SJCRH30 (cell line): ENCODE results near the gene CRYGN. TPM values are rescaled to one million over a fixed set of nuclear protein-coding genes. Genes with fewer than 3 reads are reported as not detected.

Source experiments
- DNase-seq, 2 experiments: peaks; one replicate each; pipeline ENCODE4 v3.0.0-alpha.2; 2015 to 2020
- H3K27ac ChIP-seq: fragments of 250-450 bp; sonication (Bioruptor Pico); 2 replicates; pipeline ENCODE4 v1.5.1; 2020; ENCODE audit warnings: mild to moderate bottlenecking, moderate library complexity
- H3K27me3 ChIP-seq: fragments of 250-450 bp; sonication (Bioruptor Pico); 2 replicates; pipeline ENCODE4 v1.5.1; 2020; ENCODE audit warnings: mild to moderate bottlenecking, moderate library complexity
- H3K36me3 ChIP-seq: fragments of 250-450 bp; sonication (Bioruptor Pico); 2 replicates; pipeline ENCODE4 v1.5.1; 2020; ENCODE audit warnings: mild to moderate bottlenecking, moderate library complexity
- H3K4me1 ChIP-seq: fragments of 250-450 bp; sonication (Bioruptor Pico); 2 replicates; pipeline ENCODE4 v1.5.1; 2020; ENCODE audit warnings: mild to moderate bottlenecking, moderate library complexity
- H3K4me3 ChIP-seq: fragments of 250-450 bp; sonication (Bioruptor Pico); 2 replicates; pipeline ENCODE4 v1.5.1; 2020; ENCODE audit warnings: mild to moderate bottlenecking, moderate library complexity
- H3K9me3 ChIP-seq: fragments of 250-450 bp; sonication (Bioruptor Pico); replicated peaks from 2 replicates; pipeline ENCODE4 v1.5.1; 2020; ENCODE audit warnings: mild to moderate bottlenecking, moderate library complexity
- total RNA-seq: library from RNA; depleted of rRNA; stranded (reverse); fragments of >200 nt; shearing (Covaris generic); gene quantifications from 2 replicates; pipeline ENCODE4 v1.2.3, GENCODE V29; 2014

CRYGN gene
- total RNA-seq, 1 experiment from 2014 or later: not detected

DNA sequence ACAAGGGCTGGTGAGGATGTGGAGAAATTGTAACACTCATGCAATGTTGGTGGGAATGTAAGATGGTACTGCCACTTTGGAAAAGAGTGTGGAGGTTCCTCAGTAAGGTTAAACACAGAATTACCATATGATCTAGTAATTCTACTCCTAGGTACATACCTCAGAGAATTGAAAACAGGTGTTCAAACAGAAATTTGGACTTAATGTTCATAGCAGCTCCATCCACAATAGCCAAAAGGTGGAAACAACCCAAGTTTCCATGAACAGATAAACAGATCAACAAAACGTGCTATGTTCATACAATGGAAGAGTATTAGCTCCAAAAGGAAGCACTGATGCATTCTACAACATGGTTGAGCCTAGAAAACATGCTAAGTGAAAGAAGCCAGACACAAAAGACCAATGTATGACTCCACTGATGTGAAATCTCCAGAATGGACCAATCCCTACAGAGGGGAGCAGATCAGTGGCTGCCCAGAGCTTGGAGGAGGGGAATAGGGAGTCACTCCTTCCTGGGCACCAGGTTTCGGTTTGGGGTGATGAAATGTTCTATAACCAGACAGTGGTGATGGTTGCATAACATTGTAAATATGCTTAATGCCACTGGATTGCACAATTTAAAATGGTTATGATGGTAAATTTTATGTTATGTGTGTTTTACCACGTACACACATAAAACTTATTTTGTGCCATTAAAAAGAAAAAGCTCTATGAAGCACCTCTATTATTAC is 24.4 kb downstream of the CRYGN start:
- Histone ChIP-seq H3K27ac (no peak overlapping the region), H3K4me3 (no peak overlapping the region), H3K27me3 (peaks cover 15% of the 10 kb centered on the region), H3K4me1 (no peaks in the 10 kb centered on the region), H3K9me3 (peaks cover 3% of the 10 kb centered on the region), H3K36me3 (no peaks in the 10 kb centered on the region)
- no peak for DNase-seq

DNA sequence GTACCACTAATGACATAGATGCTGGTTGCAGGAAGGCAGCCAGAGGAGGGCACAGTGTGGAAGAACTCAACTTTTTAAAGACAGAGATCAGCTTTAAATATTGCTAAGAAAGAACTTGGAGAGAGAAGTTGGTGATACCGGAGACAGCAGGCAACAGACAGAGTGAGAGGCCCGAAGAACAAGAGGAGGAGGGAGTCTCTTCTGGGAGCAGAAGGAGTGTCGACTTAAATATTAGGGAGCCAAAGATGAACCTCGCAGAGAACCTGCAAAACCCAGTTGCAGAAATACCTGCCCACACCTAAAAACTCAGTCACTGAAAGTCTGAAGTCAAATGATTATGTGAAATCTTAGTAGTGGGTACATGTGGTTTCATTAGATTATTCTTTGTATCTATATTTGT is 26.7 kb downstream of the CRYGN start:
- no peak overlapping the region for H3K4me3 ChIP-seq
- no peak overlapping the region for H3K27ac ChIP-seq
- no peaks in the 10 kb centered on the region for H3K36me3 ChIP-seq
- no peak for DNase-seq
- no peaks in the 10 kb centered on the region for H3K9me3 ChIP-seq
- H3K27me3 ChIP-seq: peaks cover 15% of the 10 kb centered on the region
- no peaks in the 10 kb centered on the region for H3K4me1 ChIP-seq

DNA sequence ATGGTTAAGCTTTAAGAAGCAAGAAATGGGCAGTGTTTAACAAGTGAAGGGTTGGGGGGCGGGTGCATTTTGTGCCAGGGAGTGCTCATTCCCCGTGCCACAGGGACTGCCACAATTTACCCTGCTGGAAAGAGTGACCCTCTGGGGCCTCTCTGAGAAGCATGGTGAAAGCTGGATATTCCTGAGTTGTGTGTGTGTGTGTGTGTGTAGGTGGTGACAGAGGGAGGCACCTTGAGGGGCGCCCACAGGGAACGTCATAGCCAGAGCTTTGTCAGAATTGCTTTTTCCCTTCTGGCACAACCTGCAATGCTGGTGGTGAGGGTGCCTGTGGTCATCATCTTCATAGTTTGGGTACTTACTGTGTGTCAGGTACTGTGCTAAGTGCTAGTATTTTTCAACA is 27.6 kb downstream of the CRYGN start:
- Histone ChIP-seq H3K4me3 (no peak overlapping the region), H3K36me3 (no peaks in the 10 kb centered on the region), H3K27me3 (peaks cover 15% of the 10 kb centered on the region), H3K4me1 (no peaks in the 10 kb centered on the region), H3K27ac (no peak overlapping the region), H3K9me3 (no peaks in the 10 kb centered on the region)
- no peak for DNase-seq

DNA sequence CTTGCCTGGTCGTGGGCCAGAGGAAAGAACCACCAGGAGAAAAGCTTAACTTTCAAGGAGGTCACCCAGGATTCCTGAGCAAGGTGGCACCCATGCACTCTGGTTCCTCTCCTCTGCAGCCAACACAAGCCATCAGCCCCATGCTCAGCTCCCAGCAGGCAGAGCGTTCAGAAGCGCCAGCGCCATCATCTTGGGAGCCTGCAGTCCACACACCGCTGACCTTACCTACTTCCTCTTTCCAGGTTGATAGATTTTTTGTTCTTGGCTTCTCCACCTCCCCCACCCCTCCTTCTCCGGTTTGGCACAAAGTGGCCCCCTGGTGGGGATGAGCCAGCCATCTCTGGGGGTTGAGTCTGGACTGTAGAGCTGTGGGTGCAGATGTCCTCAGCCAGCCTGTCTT is 28.4 kb downstream of the CRYGN start:
- no peaks in the 10 kb centered on the region for H3K4me1 ChIP-seq
- no peaks in the 10 kb centered on the region for H3K36me3 ChIP-seq
- no peak for DNase-seq
- no peaks in the 10 kb centered on the region for H3K9me3 ChIP-seq
- H3K27ac ChIP-seq: no peak overlapping the region
- H3K27me3 ChIP-seq: peaks cover 15% of the 10 kb centered on the region
- no peak overlapping the region for H3K4me3 ChIP-seq

DNA sequence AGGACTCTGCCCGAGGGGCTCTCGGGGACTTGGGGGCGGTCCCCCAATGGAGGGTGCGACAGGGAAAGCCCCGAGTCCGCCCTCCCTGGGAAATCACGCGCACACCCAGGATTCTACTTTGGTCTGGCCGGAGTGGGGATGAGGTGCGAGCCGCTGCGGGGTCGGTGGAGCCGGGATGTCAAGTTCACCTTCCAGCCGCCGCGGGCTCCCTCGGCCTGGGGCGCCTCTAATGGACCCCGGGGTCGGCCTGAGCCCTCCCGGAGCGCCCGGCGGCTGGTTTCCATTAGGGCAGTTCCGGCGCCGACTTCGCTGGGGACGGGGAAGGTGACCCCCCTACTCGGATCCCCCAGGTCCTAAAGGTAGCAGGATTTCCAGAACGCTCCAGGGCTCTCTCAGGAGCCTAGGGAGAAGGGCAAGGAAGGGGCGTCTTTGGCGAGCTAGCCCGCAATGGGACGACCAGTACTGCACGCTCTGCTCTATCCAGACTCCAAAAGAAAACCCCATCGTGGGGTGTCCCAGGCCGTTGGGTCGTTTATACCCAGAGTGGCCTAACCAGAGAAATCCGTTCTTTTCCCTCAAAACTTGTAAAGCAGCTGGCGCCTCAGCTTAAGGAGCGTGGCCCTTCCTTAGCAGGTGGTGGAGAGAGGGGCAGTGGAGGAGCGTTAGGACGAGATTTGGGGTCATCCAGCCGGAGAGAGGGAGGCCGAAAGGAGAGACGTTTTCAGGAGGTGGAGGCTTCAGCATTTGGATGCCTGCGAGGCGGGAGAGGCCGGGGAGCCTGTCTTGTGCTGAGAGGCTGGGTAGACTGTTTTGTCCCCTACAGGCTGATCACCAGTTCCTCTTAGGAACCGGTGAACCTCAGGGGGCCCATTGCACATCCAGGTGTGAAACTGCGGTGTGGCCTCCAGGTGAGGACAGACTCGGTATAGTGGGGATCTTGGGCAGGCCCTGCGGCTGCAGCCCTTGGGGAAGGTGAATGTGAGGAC is 29.2 kb downstream of the CRYGN start:
- no peaks in the 10 kb centered on the region for H3K9me3 ChIP-seq
- peak; percentile 72 to 81 for DNase-seq
- H3K4me3 ChIP-seq: peak overlapping the region; percentile 67
- no peak overlapping the region for H3K27ac ChIP-seq
- no peaks in the 10 kb centered on the region for H3K36me3 ChIP-seq
- H3K27me3 ChIP-seq: peaks cover 15% of the 10 kb centered on the region
- no peaks in the 10 kb centered on the region for H3K4me1 ChIP-seq

DNA sequence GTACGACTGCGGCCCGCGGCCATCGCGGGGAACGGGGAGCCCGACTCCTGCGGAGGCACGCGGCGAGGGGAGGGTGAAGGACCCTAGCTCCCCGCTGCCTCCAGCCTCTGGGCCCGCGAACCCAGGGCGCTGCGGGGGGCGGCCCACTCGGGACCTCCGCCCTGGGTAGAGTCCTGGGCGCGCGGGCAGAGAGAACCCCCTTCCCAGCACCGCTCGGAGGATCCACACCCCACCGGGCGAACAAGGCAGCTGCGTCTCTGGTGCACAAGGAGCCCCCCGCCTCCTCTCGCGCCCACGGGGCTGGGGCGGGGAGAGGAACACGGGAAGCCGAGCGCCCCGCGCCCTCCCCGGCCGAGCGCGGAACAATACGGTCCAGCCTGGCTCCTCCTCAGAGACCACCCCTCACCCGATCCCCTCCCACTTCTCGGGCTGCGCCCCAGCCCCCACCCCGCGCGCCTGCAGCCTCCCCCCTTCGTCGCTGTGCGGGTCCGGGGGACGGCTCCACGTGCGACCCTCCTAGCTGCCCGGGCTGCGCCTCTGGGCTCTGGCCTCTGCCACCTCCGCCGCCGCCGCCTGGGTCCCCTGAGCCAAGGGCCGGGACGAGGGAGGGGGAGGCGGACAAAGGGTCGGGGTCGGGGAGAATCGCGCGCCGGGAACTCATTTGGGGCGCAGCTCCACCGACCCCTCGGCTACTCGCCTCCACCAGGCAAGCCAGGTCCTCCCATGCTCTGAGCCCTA is 30.1 kb downstream of the CRYGN start, which contains the start of gene WDR86:
Gene WDR86 (minus strand): TSS at position 372 of the 738 bp plus-strand sequence. CDS start 449 bp downstream, outside the sequence.
- no peak within 1 kb of the TSS for H3K27ac ChIP-seq

DNA sequence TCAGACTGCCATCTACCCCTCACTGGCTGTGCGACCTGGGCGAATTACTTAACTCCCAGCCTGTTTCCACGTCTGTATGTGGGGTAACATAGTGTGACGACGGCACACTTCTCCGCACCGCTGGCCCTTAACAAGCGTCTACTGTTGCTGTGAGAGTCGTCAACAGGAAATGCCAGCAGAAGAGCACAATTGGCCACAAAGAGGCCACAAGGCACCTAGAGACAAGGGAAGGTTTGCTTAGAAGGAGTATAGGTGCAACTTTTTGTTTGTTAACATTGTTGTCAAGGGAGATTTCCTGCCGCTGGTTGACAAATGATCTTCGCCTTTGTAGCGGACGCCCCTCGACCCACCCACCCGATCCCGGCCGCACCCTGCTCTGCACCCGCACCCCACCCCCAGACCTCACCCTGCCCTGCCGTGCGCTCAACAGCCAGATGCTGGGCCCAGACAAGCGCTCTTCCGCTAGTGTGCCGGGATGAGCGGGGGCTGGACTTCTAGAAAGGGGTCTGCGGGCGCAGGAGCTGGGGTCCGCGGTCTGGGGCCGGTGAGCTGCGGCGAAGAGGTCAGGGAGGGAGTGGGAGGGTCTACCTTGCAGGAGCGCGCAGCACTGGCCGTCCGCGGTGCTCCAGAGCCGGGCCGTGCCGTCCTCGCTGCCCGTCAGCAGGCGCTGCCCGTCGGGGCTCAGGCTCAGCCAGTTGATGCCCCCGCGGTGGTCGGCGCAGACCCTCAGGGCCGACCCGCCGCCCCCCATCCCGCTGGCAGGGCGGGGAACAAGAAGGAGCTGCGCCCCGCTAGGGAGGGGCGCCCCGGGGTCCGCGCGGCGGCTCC is 30.9 kb downstream of the CRYGN start:
- peak overlapping the region; percentile 67 for H3K4me3 ChIP-seq
- H3K4me1 ChIP-seq: no peaks in the 10 kb centered on the region; the same call in 1 of the 2 replicates
- H3K27ac ChIP-seq: no peak overlapping the region
- no peaks in the 10 kb centered on the region for H3K36me3 ChIP-seq
- peaks cover 15% of the 10 kb centered on the region for H3K27me3 ChIP-seq
- no peaks in the 10 kb centered on the region for H3K9me3 ChIP-seq
- no peak for DNase-seq

More for the DNA sequence above, 30.1 kb downstream of the CRYGN start, which contains the start of gene WDR86:
- no peaks in the 10 kb centered on the region for H3K36me3 ChIP-seq
- peak in 1 of 2 experiments; percentile 35 for DNase-seq
- peaks cover 15% of the 10 kb centered on the region for H3K27me3 ChIP-seq
- H3K9me3 ChIP-seq: no peaks in the 10 kb centered on the region
- no peaks in the 10 kb centered on the region for H3K4me1 ChIP-seq
- peak within 1 kb of the TSS; percentile 67 for H3K4me3 ChIP-seq

DNA sequence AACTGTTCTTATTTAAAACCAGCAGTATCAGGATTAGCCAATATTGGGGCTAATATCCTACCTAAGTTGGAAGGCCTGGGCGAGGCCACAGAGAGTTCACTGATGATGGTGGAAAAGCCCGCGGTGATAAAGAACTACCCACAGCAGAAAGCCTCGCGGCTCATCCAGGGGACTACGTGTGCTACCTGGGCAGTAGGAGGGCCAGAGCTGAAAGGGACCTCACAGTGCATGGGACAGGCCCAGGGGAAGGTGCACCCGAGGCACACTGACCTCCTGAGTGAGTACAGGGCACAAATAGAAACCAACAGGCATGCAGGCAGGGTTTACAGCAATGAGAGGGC is 31.5 kb downstream of the CRYGN start:
- H3K27ac ChIP-seq: no peak overlapping the region
- no peaks in the 10 kb centered on the region; the same call in 1 of the 2 replicates for H3K4me1 ChIP-seq
- DNase-seq: no peak
- H3K9me3 ChIP-seq: no peaks in the 10 kb centered on the region
- peaks cover 15% of the 10 kb centered on the region for H3K27me3 ChIP-seq
- no peaks in the 10 kb centered on the region for H3K36me3 ChIP-seq
- H3K4me3 ChIP-seq: no peak overlapping the region

DNA sequence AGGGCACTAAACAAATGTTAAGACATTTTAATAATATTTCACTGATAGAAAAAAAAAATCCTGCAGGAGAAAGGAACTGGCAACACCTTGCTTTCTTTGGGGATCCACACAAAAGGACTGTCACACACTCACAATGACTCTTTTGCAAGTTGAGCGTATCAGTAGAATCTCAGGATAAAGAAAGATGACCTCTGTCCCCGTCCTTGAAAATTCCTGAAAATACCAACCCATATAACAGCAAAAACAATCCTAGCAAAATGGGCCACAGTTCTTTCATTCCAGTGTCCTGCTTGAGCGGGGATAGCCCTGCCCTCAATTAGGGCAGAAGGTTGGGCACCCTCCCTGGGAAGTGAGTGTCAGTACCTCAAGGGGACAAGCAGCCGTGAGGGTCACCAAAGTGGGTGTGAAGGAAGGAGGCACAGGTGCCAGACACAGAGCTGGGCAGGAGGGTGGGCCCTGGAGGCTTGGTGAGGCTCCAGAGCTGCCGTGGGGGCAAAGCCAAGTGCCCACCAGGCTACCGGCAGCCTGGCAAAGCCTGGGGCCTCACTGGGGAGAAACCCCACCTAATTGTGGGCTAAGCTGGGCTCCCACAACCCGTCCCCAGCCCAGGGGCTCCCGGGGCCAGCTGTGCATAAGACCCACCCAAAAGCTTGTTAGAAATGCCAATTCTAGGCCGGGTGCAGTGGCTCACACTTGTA is 32.9 kb downstream of the CRYGN start:
- no peaks in the 10 kb centered on the region; the same call in 1 of the 2 replicates for H3K4me1 ChIP-seq
- no peak for DNase-seq
- H3K4me3 ChIP-seq: no peak overlapping the region
- no peaks in the 10 kb centered on the region for H3K36me3 ChIP-seq
- no peaks in the 10 kb centered on the region for H3K9me3 ChIP-seq
- H3K27me3 ChIP-seq: peaks cover 15% of the 10 kb centered on the region
- no peak overlapping the region for H3K27ac ChIP-seq

DNA sequence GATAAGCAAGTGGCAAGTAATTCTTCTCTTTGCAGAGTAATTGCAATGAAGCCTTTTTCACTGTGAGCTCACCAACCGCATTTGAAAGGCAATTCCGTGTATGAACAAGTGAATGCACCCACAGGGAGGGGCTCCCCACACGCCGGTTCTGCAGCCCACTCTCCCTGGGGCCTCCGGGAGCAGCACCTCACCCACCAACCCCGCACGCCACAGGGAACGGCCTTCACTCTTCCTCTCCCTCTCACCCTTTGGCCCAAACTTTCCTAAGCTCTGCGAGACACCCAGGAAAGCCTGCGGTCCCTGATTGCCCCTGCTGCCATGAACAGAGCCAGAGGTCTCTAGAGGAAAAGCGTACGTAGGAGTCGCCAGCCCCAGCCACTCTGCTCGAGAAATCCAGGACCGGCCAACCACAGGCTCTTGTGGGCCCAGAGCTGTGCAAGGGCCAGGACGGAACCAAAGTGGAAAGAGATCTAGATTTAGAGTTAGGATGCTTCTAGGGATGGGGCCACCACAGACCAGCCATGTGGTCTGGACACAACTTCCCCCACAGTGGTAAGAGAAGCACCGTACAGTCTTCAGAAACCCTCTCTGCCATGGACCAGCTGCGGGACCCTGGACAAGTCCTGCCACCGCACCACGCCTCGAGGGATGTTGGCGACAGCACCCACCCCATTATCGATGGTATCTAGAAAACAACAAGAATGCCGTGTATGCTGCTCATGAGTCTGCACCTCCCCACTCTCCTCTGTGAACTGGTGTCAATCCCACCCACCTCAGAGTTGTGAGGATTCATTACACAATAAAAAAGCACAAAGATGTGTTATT is 33.7 kb downstream of the CRYGN start:
- H3K27ac ChIP-seq: no peak overlapping the region
- no peaks in the 10 kb centered on the region; the same call in 1 of the 2 replicates for H3K4me1 ChIP-seq
- DNase-seq: no peak
- H3K4me3 ChIP-seq: no peak overlapping the region
- H3K27me3 ChIP-seq: 0 out of 2 replicates have a peak, but pooled peaks cover 9% of the 10 kb centered on the region
- H3K9me3 ChIP-seq: no peaks in the 10 kb centered on the region
- no peaks in the 10 kb centered on the region for H3K36me3 ChIP-seq

DNA sequence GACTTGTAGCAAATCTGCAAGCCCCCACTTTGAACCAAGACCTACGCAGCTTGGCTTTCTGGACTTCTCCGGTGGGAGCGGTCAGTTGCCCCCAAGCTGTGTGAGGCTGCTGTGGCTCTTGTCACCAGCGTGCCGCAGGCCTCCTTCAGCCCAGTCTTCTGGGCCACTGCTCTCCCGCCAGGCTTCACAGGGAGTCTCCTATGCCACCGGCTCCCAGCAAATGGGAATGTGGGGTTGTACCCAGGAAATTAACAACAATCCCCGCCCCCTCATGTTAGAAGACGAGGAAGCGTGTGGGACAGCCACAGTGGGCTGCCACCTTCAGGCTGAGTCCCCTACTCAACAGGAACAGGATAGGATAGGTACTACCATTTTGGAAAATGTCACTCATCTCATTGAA is 34.4 kb downstream of the CRYGN start:
- Histone ChIP-seq H3K27me3 (0 out of 2 replicates have a peak, but pooled peaks cover 3% of the 10 kb centered on the region), H3K27ac (no peak overlapping the region), H3K36me3 (no peaks in the 10 kb centered on the region), H3K9me3 (no peaks in the 10 kb centered on the region), H3K4me1 (no peaks in the 10 kb centered on the region; the same call in 1 of the 2 replicates), H3K4me3 (no peak overlapping the region)
- DNase-seq: no peak

DNA sequence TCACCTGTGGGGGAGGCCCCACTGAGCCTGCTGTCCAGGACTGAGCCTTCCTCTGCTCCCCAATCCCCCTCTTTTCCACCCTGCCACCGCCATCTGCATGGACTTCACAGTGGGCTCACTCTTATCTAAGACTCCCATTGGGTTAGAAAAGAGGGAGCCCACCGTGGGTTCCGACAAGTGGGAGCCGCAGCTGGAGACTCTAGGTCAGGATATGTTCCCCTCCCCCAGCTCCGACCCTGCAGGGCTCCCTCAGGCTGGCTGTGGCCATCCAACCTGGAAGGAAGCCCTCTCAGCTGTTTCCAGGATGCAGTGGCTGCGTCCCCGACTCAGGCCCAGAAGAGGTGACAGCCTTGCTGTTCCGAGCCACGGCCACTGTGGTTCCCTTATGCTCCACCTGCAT is 34.9 kb downstream of the CRYGN start:
- no peaks in the 10 kb centered on the region for H3K36me3 ChIP-seq
- no peaks in the 10 kb centered on the region; the same call in 1 of the 2 replicates for H3K4me1 ChIP-seq
- H3K27me3 ChIP-seq: 0 out of 2 replicates have a peak, but pooled peaks cover 3% of the 10 kb centered on the region
- no peaks in the 10 kb centered on the region for H3K9me3 ChIP-seq
- DNase-seq: no peak
- H3K27ac ChIP-seq: no peak overlapping the region
- H3K4me3 ChIP-seq: no peak overlapping the region
